Natural killer cell (primary cell): ENCODE results near the gene WRAP53. TPM values are rescaled to one million over a fixed set of nuclear protein-coding genes. Genes with fewer than 3 reads are reported as not detected.

ENCODE experiments used
- ATAC-seq, 3 donors: fragments of 150-1000 bp in 2 of 3; fragments of 200-7000 bp in 1 of 3; cut with Tn5 transposase; 1 replicate in 1 of 3; 2 replicates in 2 of 3; pipeline ENCODE4 v1.10.0; 2021; ENCODE audit warnings: mild to moderate bottlenecking in 2 of 3, moderate library complexity in 2 of 3
- DNase-seq, 2 donors: peaks; one replicate each; pipeline versions ENCODE4 v3.0.0 to v3.0.0-alpha.2; 2013 to 2021; ENCODE audit warnings: mixed read lengths in 1 of 2
- H3K27ac ChIP-seq: one replicate; pipeline ENCODE4 v1.5.1; 2013; ENCODE audit warnings: mild to moderate bottlenecking, low read length
- H3K27me3 ChIP-seq: one replicate; pipeline ENCODE4 v1.6.1; 2013; ENCODE audit warnings: low read length; ENCODE audit not compliant: control insufficient read depth, insufficient read depth
- H3K36me3 ChIP-seq: one replicate; pipeline ENCODE4 v1.6.1; 2013; ENCODE audit warnings: low read length; ENCODE audit not compliant: control insufficient read depth, insufficient read depth
- H3K4me1 ChIP-seq: one replicate; pipeline ENCODE4 v1.6.1; 2013; ENCODE audit warnings: low read length; ENCODE audit not compliant: control insufficient read depth, insufficient read depth
- H3K4me3 ChIP-seq: one replicate; pipeline ENCODE4 v1.5.1; 2013; ENCODE audit warnings: low read length
- H3K9me3 ChIP-seq: one replicate; pipeline ENCODE4 v1.6.1; 2013; ENCODE audit warnings: low read length; ENCODE audit not compliant: control insufficient read depth, insufficient read depth
- H3K27ac Mint-ChIP-seq, 2 donors: one replicate each; pipeline ENCODE4 v1.8.0; 2022; ENCODE audit warnings: mild to moderate bottlenecking in 2 of 2, mixed read lengths in 2 of 2, moderate library complexity in 1 of 2
- H3K27me3 Mint-ChIP-seq, 2 donors: one replicate each; pipeline ENCODE4 v1.8.0; 2022; ENCODE audit warnings: low read depth in 2 of 2, mixed read lengths in 2 of 2
- H3K36me3 Mint-ChIP-seq: one replicate; pipeline ENCODE4 v1.8.0; 2022; ENCODE audit warnings: mixed read lengths
- H3K4me1 Mint-ChIP-seq, 2 donors: one replicate each; pipeline ENCODE4 v1.8.0; 2022; ENCODE audit warnings: mixed read lengths in 2 of 2
- H3K4me3 Mint-ChIP-seq: one replicate; pipeline ENCODE4 v1.8.0; 2022; ENCODE audit warnings: mild to moderate bottlenecking, moderate library complexity, mixed read lengths
- H3K9me3 Mint-ChIP-seq, 2 donors: one replicate each; pipeline ENCODE4 v1.8.0; 2022; ENCODE audit warnings: mixed read lengths in 2 of 2
- CTCF ChIP-seq: fragments of 200-600 bp; IDR thresholded peaks from one replicate; pipeline ENCODE4 v1.8.0; 2022; ENCODE audit warnings: antibody characterized with exemption
- WGBS: methylation state at CpG from one replicate; pipeline ENCODE4 v1.1.7; 2013; ENCODE audit warnings: missing lambda C conversion rate; ENCODE audit not compliant: insufficient coverage; 5-methylcytosine and 5-hydroxymethylcytosine counted together
- intact Hi-C: fragments of 100-400 bp; cut with micrococcal nuclease; formaldehyde crosslinking; loops from one replicate; pipeline ENCODE4 v1.14.2; 2022
- total RNA-seq, 4 donors: library from RNA; stranded (reverse); fragments of 120-200 nt in 1 of 4; gene quantifications; one replicate each; pipeline versions ENCODE4 v1.2.3 to v1.2.4, GENCODE V29; 2013 to 2022

Gene WRAP53
- total RNA-seq, 3 donors from 2014 or later (not counting 1 experiment from before 2014, with no cell fraction given): 9.9 to 12.8 (median 12.0) TPM

DNA sequence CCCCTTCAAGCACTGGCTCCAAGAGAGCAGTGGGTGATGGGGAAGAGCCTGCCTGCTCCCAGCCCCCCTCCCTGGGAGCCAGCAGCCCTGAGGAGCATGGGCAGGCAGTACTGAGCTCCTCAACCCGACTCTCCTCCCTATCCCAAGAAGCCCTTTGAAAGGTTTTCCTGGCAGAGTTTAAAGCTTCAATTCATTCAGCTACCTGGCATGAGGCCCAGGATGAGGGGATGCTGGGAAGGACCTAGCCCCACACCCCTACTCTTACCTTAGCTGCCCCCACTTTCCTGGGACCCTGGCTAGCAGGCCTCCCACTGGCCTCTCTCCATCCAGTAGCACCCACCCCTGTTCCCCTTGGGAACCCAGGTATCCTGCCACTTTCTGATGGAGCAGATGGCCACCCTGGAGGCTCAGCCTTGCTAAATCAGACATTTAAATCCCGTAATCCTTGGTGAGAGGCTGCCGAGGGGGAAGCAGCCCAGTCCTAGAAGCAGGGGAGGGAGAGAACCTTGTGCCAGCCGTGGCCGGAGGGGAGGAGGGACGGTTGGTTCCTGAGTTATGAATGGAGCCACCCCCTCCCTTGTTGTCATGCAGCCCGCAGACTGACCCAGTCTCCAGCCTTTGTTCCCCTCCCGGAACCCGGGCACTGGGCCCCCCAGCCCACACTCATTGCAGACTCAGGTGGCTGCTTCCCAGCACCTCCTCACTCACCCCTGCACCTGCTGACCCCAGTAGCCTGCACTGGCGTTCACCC, 20.4 kb upstream of the WRAP53 start:
- ATAC-seq: no peak
- Histone ChIP-seq H3K27me3 (no peaks in the 10 kb centered on the region), H3K9me3 (no peaks in the 10 kb centered on the region), H3K4me3 (no peak overlapping the region), H3K27ac (no peak overlapping the region), H3K36me3 (peaks cover 43% of the 10 kb centered on the region), H3K4me1 (no peaks in the 10 kb centered on the region)
- Mint-ChIP-seq H3K27ac (no peak overlapping the region), H3K27me3 (no peaks in the 10 kb centered on the region), H3K36me3 (no peaks in the 10 kb centered on the region), H3K9me3 (no peaks in the 10 kb centered on the region), H3K4me1 (no peaks in the 10 kb centered on the region), H3K4me3 (no peak overlapping the region)
- DNase-seq: no peak
- no peak for TF ChIP-seq CTCF
- intact Hi-C loops: no loop called here
- 95% methylated on average over 10 of the region's 10 CpGs for WGBS

- peaks cover 49% of the 10 kb centered on the region for H3K36me3 ChIP-seq
- H3K36me3 Mint-ChIP-seq: peaks cover 5% of the 10 kb centered on the region
- H3K27me3 Mint-ChIP-seq: no peaks in the 10 kb centered on the region
- TF ChIP-seq CTCF: no peak
- peaks cover 4% of the 10 kb centered on the region for H3K9me3 ChIP-seq
- no peak overlapping the region for H3K4me3 ChIP-seq
- intact Hi-C loops: no loop called here
- H3K27me3 ChIP-seq: no peaks in the 10 kb centered on the region
- no peaks in the 10 kb centered on the region for H3K4me1 ChIP-seq
- DNase-seq (no peak), ATAC-seq (no peak)
- WGBS: 99% methylated on average over 7 of the region's 7 CpGs
- no peaks in the 10 kb centered on the region for H3K9me3 Mint-ChIP-seq
- no peak overlapping the region for H3K27ac Mint-ChIP-seq
- no peaks in the 10 kb centered on the region for H3K4me1 Mint-ChIP-seq
- H3K27ac ChIP-seq: no peak overlapping the region
- H3K4me3 Mint-ChIP-seq: no peak overlapping the region
Observed at GRCh38 chr17:7668482-7668881, 19.8 kb upstream of the WRAP53 start.

DNA sequence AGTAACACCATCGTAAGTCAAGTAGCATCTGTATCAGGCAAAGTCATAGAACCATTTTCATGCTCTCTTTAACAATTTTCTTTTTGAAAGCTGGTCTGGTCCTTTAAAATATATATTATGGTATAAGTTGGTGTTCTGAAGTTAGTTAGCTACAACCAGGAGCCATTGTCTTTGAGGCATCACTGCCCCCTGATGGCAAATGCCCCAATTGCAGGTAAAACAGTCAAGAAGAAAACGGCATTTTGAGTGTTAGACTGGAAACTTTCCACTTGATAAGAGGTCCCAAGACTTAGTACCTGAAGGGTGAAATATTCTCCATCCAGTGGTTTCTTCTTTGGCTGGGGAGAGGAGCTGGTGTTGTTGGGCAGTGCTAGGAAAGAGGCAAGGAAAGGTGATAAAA, 15.0 kb upstream of the WRAP53 start:
- Mint-ChIP-seq H3K36me3 (peaks cover 12% of the 10 kb centered on the region), H3K27ac (no peak overlapping the region), H3K4me1 (peaks cover 0 to 13% of the 10 kb centered on the region in 2 donors), H3K4me3 (no peak overlapping the region), H3K9me3 (peaks cover 0 to 3% of the 10 kb centered on the region in 2 donors), H3K27me3 (no peaks in the 10 kb centered on the region)
- no peaks in the 10 kb centered on the region for H3K4me1 ChIP-seq
- ATAC-seq (no peak), DNase-seq (peak in 1 of 2 donors; percentile 45)
- no peak overlapping the region for H3K4me3 ChIP-seq
- intact Hi-C loops: no loop called here
- H3K27me3 ChIP-seq: no peaks in the 10 kb centered on the region
- H3K36me3 ChIP-seq: peaks cover 61% of the 10 kb centered on the region
- 97% methylated on average over 2 of the region's 2 CpGs for WGBS
- H3K9me3 ChIP-seq: peaks cover 9% of the 10 kb centered on the region
- no peak overlapping the region for H3K27ac ChIP-seq
- TF ChIP-seq CTCF: peak; percentile 34

GRCh38 chr17:7674934-7675333, 13.3 kb upstream of the WRAP53 start:
- Mint-ChIP-seq H3K4me1 (peaks cover 0 to 13% of the 10 kb centered on the region in 2 donors), H3K27ac (no peak overlapping the region), H3K9me3 (peaks cover 0 to 3% of the 10 kb centered on the region in 2 donors), H3K4me3 (no peak overlapping the region), H3K36me3 (peaks cover 12% of the 10 kb centered on the region), H3K27me3 (no peaks in the 10 kb centered on the region)
- Histone ChIP-seq H3K4me3 (no peak overlapping the region), H3K4me1 (no peaks in the 10 kb centered on the region), H3K27me3 (no peaks in the 10 kb centered on the region), H3K27ac (no peak overlapping the region), H3K36me3 (peaks cover 46% of the 10 kb centered on the region), H3K9me3 (peaks cover 9% of the 10 kb centered on the region)
- no peak for TF ChIP-seq CTCF
- ATAC-seq (no peak), DNase-seq (no peak)
- 91% methylated on average over 14 of the region's 14 CpGs for WGBS
- intact Hi-C loops: no loop called here
